HG03039 (cell line): ENCODE data around the gene ATG5.

Source experiments
- ATAC-seq: cut with Tn5 transposase; IDR thresholded peaks from one replicate; pipeline ENCODE4 v1.9.1; 2021; ENCODE audit warnings: mild to moderate bottlenecking, moderate library complexity; ENCODE audit not compliant: unreplicated experiment

Gene ATG5

GRCh38 chr6:106184629-106185028 is 140.9 kb downstream of the ATG5 start:
- no peak for ATAC-seq

- ATAC-seq: no peak
Observed at GRCh38 chr6:106183430-106183829, 142.1 kb downstream of the ATG5 start.

- peak; percentile 75 for ATAC-seq
Observed at GRCh38 chr6:106182455-106182854, 143.1 kb downstream of the ATG5 start.

- ATAC-seq: peak; percentile 36
Observed at GRCh38 chr6:106181664-106182418, 143.7 kb downstream of the ATG5 start.

GRCh38 chr6:106180208-106180607 is 145.4 kb downstream of the ATG5 start:
- no peak for ATAC-seq

- ATAC-seq: no peak
Observed at GRCh38 chr6:106178900-106179299, 146.7 kb downstream of the ATG5 start.

GRCh38 chr6:106177786-106178185 is 147.8 kb downstream of the ATG5 start:
- no peak for ATAC-seq

GRCh38 chr6:106173124-106173879 is 152.3 kb downstream of the ATG5 start:
- no peak for ATAC-seq

- ATAC-seq: no peak
Observed at GRCh38 chr6:106170030-106170791, 155.3 kb downstream of the ATG5 start.

GRCh38 chr6:106169517-106169916 is 156.0 kb downstream of the ATG5 start:
- ATAC-seq: no peak

- ATAC-seq: no peak
Observed at GRCh38 chr6:106168097-106168888, 157.3 kb downstream of the ATG5 start.

GRCh38 chr6:106167096-106167814 is 158.3 kb downstream of the ATG5 start:
- ATAC-seq: peak; percentile 38

GRCh38 chr6:106165885-106166485 is 159.6 kb downstream of the ATG5 start:
- ATAC-seq: no peak

- peak; percentile 46 for ATAC-seq
Observed at GRCh38 chr6:106163966-106164877, 161.3 kb downstream of the ATG5 start.

- ATAC-seq: peak; percentile 24
Observed at GRCh38 chr6:106163446-106163965, 162.1 kb downstream of the ATG5 start.

GRCh38 chr6:106162921-106163320 is 162.6 kb downstream of the ATG5 start:
- no peak for ATAC-seq

- ATAC-seq: no peak
Observed at GRCh38 chr6:106161893-106162292, 163.7 kb downstream of the ATG5 start.

- no peak for ATAC-seq
Observed at GRCh38 chr6:106161311-106161874, 164.2 kb downstream of the ATG5 start.
